Measurements from ENCODE around the gene AP3S2. TPM values are rescaled to one million over a fixed set of nuclear protein-coding genes. Genes with fewer than 3 reads are reported as not detected.

AP3S2 gene
- total and polyA plus RNA-seq, 4 donors, result 8.4 to 73.5 (median 25.9) TPM

DNA sequence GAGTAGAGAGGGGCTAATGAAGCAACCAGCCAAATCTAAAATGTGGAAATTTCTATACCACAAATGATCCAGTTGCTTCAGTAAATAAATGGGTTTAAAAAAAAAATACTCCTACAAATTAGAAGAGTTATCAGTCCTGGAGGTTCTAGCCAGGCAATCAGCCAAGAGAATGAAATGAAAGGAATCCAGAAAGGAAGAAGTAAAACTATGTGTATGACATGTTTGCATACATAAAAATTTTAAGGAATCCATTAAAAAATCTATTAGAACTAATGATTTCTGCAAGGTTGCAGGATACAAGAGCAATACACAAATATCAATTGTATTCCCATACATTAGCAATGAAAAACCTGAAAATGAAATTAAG is 108.0 kb downstream of the AP3S2 start:
- H3K27me3 ChIP-seq (ENCODE audit: control insufficient read depth in 4 of 4, insufficient read depth in 4 of 4, low read length in 3 of 4), result no peaks in the 10 kb centered on the region
- TF ChIP-seq NR2F2 (IDR thresholded peaks at IDR 0.05) (no peak), HNF4A (conservative IDR thresholded peaks at IDR 0.05) (peak in 1 of 2 donors; percentile 1)
- H3K36me3 ChIP-seq (ENCODE audit: control insufficient read depth in 4 of 4, insufficient read depth in 3 of 4, low read depth in 1 of 4, low read length in 3 of 4), result peaks cover 14 to 27% (median 17%) of the 10 kb centered on the region in 4 donors

GRCh38 chr15:89785064-89785773 is 108.6 kb downstream of the AP3S2 start:
- H3K4me1 ChIP-seq (ENCODE audit: control insufficient read depth in 4 of 4, insufficient read depth in 4 of 4, low read length in 3 of 4), result peaks cover 5 to 33% (median 26%) of the 10 kb centered on the region in 4 donors

More for the DNA sequence above, 108.0 kb downstream of the AP3S2 start:
- no peak overlapping the region for H3K9ac ChIP-seq (ENCODE audit: low read depth in 1 of 2, low read length in 2 of 2)
- no peak overlapping the region for H3K27ac ChIP-seq (ENCODE audit: low read depth in 1 of 2, low read length in 2 of 2)
- no peaks in the 10 kb centered on the region for H3K9me3 ChIP-seq (ENCODE audit: control insufficient read depth in 4 of 4, low read length in 3 of 4)
- DNase-seq (ENCODE audit: low spot score), result no peak
- H3K4me1 ChIP-seq (ENCODE audit: control insufficient read depth in 4 of 4, insufficient read depth in 4 of 4, low read length in 3 of 4), result peaks cover 5 to 35% (median 25%) of the 10 kb centered on the region in 4 donors
- H3K4me3 ChIP-seq (ENCODE audit: low read depth in 1 of 3, low read length in 3 of 3), result no peak overlapping the region

More at GRCh38 chr15:89785064-89785773, 108.6 kb downstream of the AP3S2 start:
- Histone ChIP-seq H3K27me3 (ENCODE audit: control insufficient read depth in 4 of 4, insufficient read depth in 4 of 4, low read length in 3 of 4) (no peaks in the 10 kb centered on the region), H3K9me3 (ENCODE audit: control insufficient read depth in 4 of 4, low read length in 3 of 4) (no peaks in the 10 kb centered on the region), H3K9ac (ENCODE audit: low read depth in 1 of 2, low read length in 2 of 2) (no peak overlapping the region), H3K4me3 (ENCODE audit: low read depth in 1 of 3, low read length in 3 of 3) (no peak overlapping the region), H3K27ac (ENCODE audit: low read depth in 1 of 2, low read length in 2 of 2) (no peak overlapping the region), H3K36me3 (ENCODE audit: control insufficient read depth in 4 of 4, insufficient read depth in 3 of 4, low read depth in 1 of 4, low read length in 3 of 4) (peaks cover 12 to 22% (median 13%) of the 10 kb centered on the region in 4 donors)
- no peak for DNase-seq (ENCODE audit: low spot score)
- TF ChIP-seq, protein P1, sequence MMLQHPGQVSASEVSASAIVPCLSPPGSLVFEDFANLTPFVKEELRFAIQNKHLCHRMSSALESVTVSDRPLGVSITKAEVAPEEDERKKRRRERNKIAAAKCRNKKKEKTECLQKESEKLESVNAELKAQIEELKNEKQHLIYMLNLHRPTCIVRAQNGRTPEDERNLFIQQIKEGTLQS (IDR thresholded peaks at IDR 0.05), result no peak
- TF ChIP-seq RAD21 (IDR thresholded peaks at IDR 0.05) (peak; percentile 36 to 41), HNF4A (conservative IDR thresholded peaks at IDR 0.05) (peak; percentile 98 to 99), HNF4G (IDR thresholded peaks at IDR 0.05) (peak; percentile 95), EGR1 (IDR thresholded peaks at IDR 0.05; ENCODE audit: low read depth in 2 of 2) (peak in 1 of 2 donors; percentile 29), FOXA2 (IDR thresholded peaks at IDR 0.05) (peak; percentile 75), CTCF (IDR thresholded peaks at IDR 0.05; ENCODE audit: low read depth, low read length, missing input control) (no peak), FOXA1 (IDR thresholded peaks at IDR 0.05) (peak; percentile 62), NR2F2 (IDR thresholded peaks at IDR 0.05) (peak; percentile 49), ZBTB33 (IDR thresholded peaks at IDR 0.05) (peak; percentile 50), REST (IDR thresholded peaks at IDR 0.05) (peak; percentile 47), RXRA (IDR thresholded peaks at IDR 0.05) (peak; percentile 67 to 80), JUND (IDR thresholded peaks at IDR 0.05) (peak in 1 of 2 donors; percentile 41), YY1 (IDR thresholded peaks at IDR 0.05) (peak; percentile 54), TAF1 (conservative IDR thresholded peaks at IDR 0.05) (no peak), GABPA (IDR thresholded peaks at IDR 0.05 in 1 of 2, conservative IDR thresholded peaks at IDR 0.05 in 1 of 2) (peak in 1 of 2 donors; percentile 27), MAX (IDR thresholded peaks at IDR 0.05) (peak; percentile 78), SP1 (IDR thresholded peaks at IDR 0.05) (peak; percentile 75)
- WGBS, result 54% methylated on average over 13 of the region's 13 CpGs
